Panc1 (cell line): ENCODE data around the gene WNT10A. TPM values are rescaled to one million over a fixed set of nuclear protein-coding genes. Genes with fewer than 3 reads are reported as not detected.

Source experiments
- ATAC-seq: fragments of 200-7000 bp; cut with Tn5 transposase; 2 replicates; pipeline ENCODE4 v1.9.1; 2020; ENCODE audit warnings: mild to moderate bottlenecking, moderate library complexity
- BruUV-seq: library from RNA; stranded (reverse); fragments of 400-500 nt; replicated peaks from 2 replicates; lab custom pipeline; 2021; lab: Mats Ljungman, UMichigan
- CTCF ChIA-PET: fragments of 300-600 bp; sonication (Branson Sonifier 250); formaldehyde crosslinking; loops from one replicate; lab custom pipeline; 2022; ENCODE audit warnings: antibody characterized with exemption; lab: Charles Lee
- POLR2A ChIA-PET: fragments of 300-600 bp; sonication (Branson Sonifier 250); formaldehyde crosslinking; loops from one replicate; lab custom pipeline; 2022; ENCODE audit warnings: antibody characterized with exemption; lab: Charles Lee
- DNase-seq: peaks from one replicate; pipeline ENCODE4 v3.0.0-alpha.2; 2010; ENCODE audit warnings: low read depth, low spot score
- H3K27ac ChIP-seq: 2 replicates; pipeline ENCODE4 v1.5.1; 2011; ENCODE audit warnings: mild to moderate bottlenecking, low read length, inconsistent platforms
- H3K27me3 ChIP-seq: fragments of 200-500 bp; sonication (Bioruptor generic); 2 replicates; pipeline ENCODE4 v1.6.0; 2014; ENCODE audit warnings: low read length, inconsistent platforms; ENCODE audit not compliant: control insufficient read depth, insufficient read depth
- H3K36me3 ChIP-seq: fragments of 200-500 bp; sonication (Bioruptor generic); 2 replicates; pipeline ENCODE4 v1.5.1; 2014; ENCODE audit warnings: inconsistent platforms, mild to moderate bottlenecking, low read length, moderate library complexity; ENCODE audit not compliant: control insufficient read depth, insufficient read depth
- H3K4me1 ChIP-seq: 2 replicates; pipeline ENCODE4 v1.5.1; 2011; ENCODE audit warnings: inconsistent platforms, mild to moderate bottlenecking, low read length, moderate library complexity; ENCODE audit not compliant: control insufficient read depth, insufficient read depth
- H3K4me3 ChIP-seq, 2 experiments: 2 replicates each; pipeline ENCODE4 v1.5.1; 2011 to 2012; ENCODE audit warnings: low read depth in 2 of 2, low read length in 2 of 2, mild to moderate bottlenecking in 2 of 2, inconsistent platforms in 1 of 2, moderate library complexity in 1 of 2
- H3K9me3 ChIP-seq: fragments of 200-500 bp; sonication (Bioruptor generic); 2 replicates; pipeline ENCODE4 v1.5.1; 2014; ENCODE audit warnings: low read depth, mild to moderate bottlenecking, inconsistent platforms, low read length, moderate library complexity; ENCODE audit not compliant: control insufficient read depth, insufficient read depth
- POLR2AphosphoS5 ChIP-seq: IDR thresholded peaks from 2 replicates; pipeline ENCODE4 v1.6.1; 2012; ENCODE audit warnings: mild to moderate bottlenecking, low read depth, low read length, moderate library complexity
- REST ChIP-seq, 2 experiments: IDR thresholded peaks; 2 replicates each; pipeline ENCODE4 v1.6.1; 2011 to 2012; ENCODE audit warnings: low read depth in 2 of 2, control low read depth in 1 of 2, low read length in 1 of 2, mild to moderate bottlenecking in 1 of 2, moderate library complexity in 1 of 2; ENCODE audit not compliant: insufficient read depth in 1 of 2
- SIN3A ChIP-seq: IDR thresholded peaks from 2 replicates; pipeline ENCODE4 v1.6.1; 2012; ENCODE audit warnings: low read depth, mild to moderate bottlenecking, low read length, moderate library complexity, borderline replicate concordance; ENCODE audit not compliant: insufficient read depth
- TCF7L2 ChIP-seq: IDR thresholded peaks from 2 replicates; pipeline ENCODE4 v1.6.1; 2011; ENCODE audit warnings: mild to moderate bottlenecking, low read depth, low read length, inconsistent platforms
- in situ Hi-C: cut with HindIII; loops from 2 replicates; pipeline ENCODE4 v1.10.0; 2016; ENCODE audit warnings: low sequenced_read_pairs, low pct_unique_long_range_greater_than_20kb
- intact Hi-C: fragments of 100-400 bp; cut with micrococcal nuclease; formaldehyde crosslinking; loops from one replicate; pipeline ENCODE4 v1.10.0; 2022; ENCODE audit not compliant: unreplicated experiment
- total RNA-seq: library from RNA; stranded (reverse); gene quantifications from one replicate; pipeline ENCODE4 v1.2.1, GENCODE V29; 2021; ENCODE audit not compliant: unreplicated experiment
- TF ChIP-seq, protein P1 (sequence below): fragments of 450-650 bp; IDR thresholded peaks from 2 replicates; pipeline ENCODE4 v1.5.1; 2017; ENCODE audit warnings: mild to moderate bottlenecking

WNT10A gene
- total RNA-seq, 1 experiment from 2014 or later = 9.2 TPM

DNA sequence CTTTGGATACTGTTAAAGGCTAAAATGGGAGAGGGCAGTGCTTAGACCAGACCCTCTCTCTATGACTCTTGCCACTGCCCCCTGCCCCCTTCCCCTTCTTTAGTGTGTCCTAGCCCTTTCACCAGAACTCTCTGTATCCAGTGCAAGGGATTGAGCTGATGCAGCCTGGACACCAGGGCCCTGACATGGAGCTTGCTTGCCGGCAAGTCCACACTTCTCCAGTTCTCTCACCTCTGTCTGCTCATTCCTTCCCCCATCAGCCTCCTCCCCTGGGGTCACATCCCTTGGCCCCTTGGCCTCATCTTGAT, 22.6 kb upstream of the WNT10A start:
- in situ Hi-C loops = no loop called here
- H3K4me3 ChIP-seq = no peak overlapping the region
- H3K9me3 ChIP-seq = no peaks in the 10 kb centered on the region
- no peak overlapping the region for H3K27ac ChIP-seq
- ATAC-seq (peak; percentile 23; the same call in 1 of the 2 replicates), DNase-seq (no peak)
- TF ChIP-seq SIN3A (no peak), POLR2AphosphoS5 (no peak), TCF7L2 (no peak), REST (IDR thresholded peaks at IDR 0.05; ENCODE audit: insufficient read depth in 1 of 2, low read depth in 2 of 2, low read length in 1 of 2) (no peak)
- TF ChIP-seq, protein P1, sequence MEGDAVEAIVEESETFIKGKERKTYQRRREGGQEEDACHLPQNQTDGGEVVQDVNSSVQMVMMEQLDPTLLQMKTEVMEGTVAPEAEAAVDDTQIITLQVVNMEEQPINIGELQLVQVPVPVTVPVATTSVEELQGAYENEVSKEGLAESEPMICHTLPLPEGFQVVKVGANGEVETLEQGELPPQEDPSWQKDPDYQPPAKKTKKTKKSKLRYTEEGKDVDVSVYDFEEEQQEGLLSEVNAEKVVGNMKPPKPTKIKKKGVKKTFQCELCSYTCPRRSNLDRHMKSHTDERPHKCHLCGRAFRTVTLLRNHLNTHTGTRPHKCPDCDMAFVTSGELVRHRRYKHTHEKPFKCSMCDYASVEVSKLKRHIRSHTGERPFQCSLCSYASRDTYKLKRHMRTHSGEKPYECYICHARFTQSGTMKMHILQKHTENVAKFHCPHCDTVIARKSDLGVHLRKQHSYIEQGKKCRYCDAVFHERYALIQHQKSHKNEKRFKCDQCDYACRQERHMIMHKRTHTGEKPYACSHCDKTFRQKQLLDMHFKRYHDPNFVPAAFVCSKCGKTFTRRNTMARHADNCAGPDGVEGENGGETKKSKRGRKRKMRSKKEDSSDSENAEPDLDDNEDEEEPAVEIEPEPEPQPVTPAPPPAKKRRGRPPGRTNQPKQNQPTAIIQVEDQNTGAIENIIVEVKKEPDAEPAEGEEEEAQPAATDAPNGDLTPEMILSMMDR = no peak
- intact Hi-C loops = loop anchor here (10.0 kb wide), 1 partner anchor 297 kb away; no protein-coding TSS in a partner anchor
- POLR2A ChIA-PET = no interaction called here
- H3K36me3 ChIP-seq = no peaks in the 10 kb centered on the region
- H3K27me3 ChIP-seq = peaks cover 10% of the 10 kb centered on the region
- BruUV-seq = no TSS peak
- peaks cover 21% of the 10 kb centered on the region for H3K4me1 ChIP-seq
- CTCF ChIA-PET = interaction anchor here (0.6 to 1.2 kb wide), 3 partner anchors 11 to 294 kb away, joined by 3 to 6 read pairs (median 3); no protein-coding TSS in a partner anchor

- no peak overlapping the region for H3K27ac ChIP-seq
- no peaks in the 10 kb centered on the region for H3K36me3 ChIP-seq
- no TSS peak for BruUV-seq
- POLR2A ChIA-PET = no interaction called here
- no peak for ATAC-seq
- peak; percentile 45; the same call in 1 of the 2 replicates for TF ChIP-seq TCF7L2
- no peak for TF ChIP-seq REST (IDR thresholded peaks at IDR 0.05; ENCODE audit: insufficient read depth in 1 of 2, low read depth in 2 of 2, low read length in 1 of 2)
- TF ChIP-seq POLR2AphosphoS5 = no peak
- peaks cover 10% of the 10 kb centered on the region for H3K27me3 ChIP-seq
- no peak for DNase-seq
- H3K4me1 ChIP-seq = peaks cover 19% of the 10 kb centered on the region
- in situ Hi-C loops (no loop called here), intact Hi-C loops (loop anchor here (10.0 kb wide), 1 partner anchor 296 kb away; no protein-coding TSS in a partner anchor)
- H3K4me3 ChIP-seq = peak overlapping the region; percentile 27 to 44; a peak in 3 of 4 replicates
- H3K9me3 ChIP-seq = no peaks in the 10 kb centered on the region
- CTCF ChIA-PET = interaction anchor here (0.6 to 1.2 kb wide), 2 partner anchors 12 to 295 kb away, joined by 3 read pairs; no protein-coding TSS in a partner anchor
These were observed 21.7 kb upstream of the WNT10A start for GRCh38 chr2:218858671-218859555.
